ENCODE data around the gene PSMB11. TPM values are rescaled to one million over a fixed set of nuclear protein-coding genes. Genes with fewer than 3 reads are reported as not detected.
A peak's percentile ranks its signal among the peaks of the same experiment; 100 is the strongest.

The PSMB11 gene
- total and polyA plus RNA-seq, 2 experiments from 2014 or later: not detected

DNA sequence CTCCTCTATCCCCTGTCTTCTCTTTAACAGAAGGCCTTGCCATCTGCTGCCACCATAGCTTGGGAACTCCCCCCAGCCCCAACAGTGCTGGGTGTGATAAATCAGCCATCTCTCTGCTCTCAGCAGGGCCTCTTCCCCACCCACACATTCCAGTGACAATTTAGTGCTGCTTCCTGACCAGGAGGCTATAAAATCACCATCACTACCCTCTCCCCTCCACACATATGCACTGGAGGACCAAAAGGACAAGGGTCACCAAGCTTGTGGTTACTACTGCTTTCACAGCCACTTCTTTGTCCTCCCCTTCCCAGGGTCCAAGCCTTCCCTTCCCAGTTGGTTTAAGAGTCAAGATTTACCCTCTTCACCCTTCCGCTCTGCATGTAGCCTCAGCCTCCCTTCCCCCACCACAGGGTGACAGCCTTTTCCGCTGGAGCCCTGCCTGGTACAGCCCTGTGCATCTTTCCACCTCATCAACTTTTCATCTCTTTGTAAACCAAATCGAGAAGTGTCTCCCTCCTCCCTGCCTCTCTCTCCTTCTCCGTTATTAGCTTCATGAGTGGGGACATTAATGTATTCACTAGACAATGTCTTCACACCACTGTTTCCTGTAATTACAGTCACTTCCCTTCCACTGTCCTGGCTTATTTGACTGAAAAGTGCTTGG lies 16.7 kb upstream of the PSMB11 start:
- Histone ChIP-seq H3K9me3 (ENCODE audit: low read depth) (no peaks in the 10 kb centered on the region), H3K36me3 (replicated peaks; ENCODE audit: insufficient read depth, low read depth) (peaks cover 3% of the 10 kb centered on the region), H3K27me3 (no peaks in the 10 kb centered on the region), H3K4me1 (ENCODE audit: insufficient read depth) (peaks cover 13% of the 10 kb centered on the region), H3K9me2 (replicated peaks; ENCODE audit: insufficient read depth) (no peaks in the 10 kb centered on the region), H3K4me2 (no peak overlapping the region), H4K20me1 (ENCODE audit: insufficient read depth, poor library complexity, severe bottlenecking) (no peaks in the 10 kb centered on the region), H2AFZ (no peak overlapping the region), H3K4me3 (no peak overlapping the region), H3K27ac (peak overlapping the region; percentile 82), H3K79me2 (peaks cover 9% of the 10 kb centered on the region)
- no peak for TF ChIP-seq EZH2phosphoT487 (IDR thresholded peaks at IDR 0.05; ENCODE audit: low read depth, severe bottlenecking, unreplicated experiment)
- TF ChIP-seq CTCF (IDR thresholded peaks at IDR 0.05; ENCODE audit: poor library complexity): no peak
- TF ChIP-seq EZH2 (IDR thresholded peaks at IDR 0.05; ENCODE audit: borderline replicate concordance): no peak
- WGBS (ENCODE audit: low lambda C conversion rate, missing lambda C conversion rate): 83% methylated on average over 4 of the region's 4 CpGs
- no peak for DNase-seq (ENCODE audit: low spot score)

GRCh38 chr14:23028799-23029198 lies 13.2 kb upstream of the PSMB11 start:
- H3K9me2 ChIP-seq (replicated peaks; ENCODE audit: insufficient read depth): no peaks in the 10 kb centered on the region
- no peaks in the 10 kb centered on the region for H3K27me3 ChIP-seq
- H3K4me2 ChIP-seq: no peak overlapping the region
- peaks cover 44% of the 10 kb centered on the region for H3K79me2 ChIP-seq
- 98% methylated on average over 2 of the region's 2 CpGs for WGBS (ENCODE audit: low lambda C conversion rate, missing lambda C conversion rate)
- no peak overlapping the region for H3K4me3 ChIP-seq
- no peaks in the 10 kb centered on the region for H3K9me3 ChIP-seq (ENCODE audit: low read depth)
- H2AFZ ChIP-seq: no peak overlapping the region
- TF ChIP-seq CTCF (IDR thresholded peaks at IDR 0.05; ENCODE audit: poor library complexity): no peak
- no peak for TF ChIP-seq EZH2 (IDR thresholded peaks at IDR 0.05; ENCODE audit: borderline replicate concordance)
- no peak for TF ChIP-seq EZH2phosphoT487 (IDR thresholded peaks at IDR 0.05; ENCODE audit: low read depth, severe bottlenecking, unreplicated experiment)
- H3K36me3 ChIP-seq (replicated peaks; ENCODE audit: insufficient read depth, low read depth): peaks cover 3% of the 10 kb centered on the region
- peaks cover 19% of the 10 kb centered on the region for H3K4me1 ChIP-seq (ENCODE audit: insufficient read depth)
- DNase-seq (ENCODE audit: low spot score): no peak
- H4K20me1 ChIP-seq (ENCODE audit: insufficient read depth, poor library complexity, severe bottlenecking): no peaks in the 10 kb centered on the region
- H3K27ac ChIP-seq: no peak overlapping the region

DNA sequence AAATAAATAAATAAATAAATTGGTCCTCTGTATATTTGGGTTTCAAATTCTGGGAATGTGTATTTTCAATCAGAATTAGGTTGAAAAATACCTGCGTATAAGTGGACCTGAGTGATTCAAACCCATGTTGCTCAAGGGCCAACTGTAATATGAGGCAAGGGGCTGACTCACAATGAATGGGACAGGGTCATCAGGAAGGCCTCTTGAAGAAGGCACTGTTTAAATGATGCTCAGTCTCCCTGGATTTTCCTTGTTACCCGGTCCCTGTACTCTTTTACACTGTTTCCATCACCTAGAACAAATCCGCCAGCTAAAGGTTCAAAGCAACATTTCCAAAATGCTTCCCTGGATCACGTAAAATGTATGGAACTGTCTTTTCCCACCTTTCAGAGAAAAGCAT lies 11.1 kb upstream of the PSMB11 start:
- Histone ChIP-seq H3K79me2 (peaks cover 51% of the 10 kb centered on the region), H3K4me3 (no peak overlapping the region), H2AFZ (no peak overlapping the region), H4K20me1 (ENCODE audit: insufficient read depth, poor library complexity, severe bottlenecking) (no peaks in the 10 kb centered on the region), H3K4me2 (no peak overlapping the region), H3K9me3 (ENCODE audit: low read depth) (no peaks in the 10 kb centered on the region), H3K4me1 (ENCODE audit: insufficient read depth) (peaks cover 11% of the 10 kb centered on the region), H3K27ac (no peak overlapping the region), H3K27me3 (no peaks in the 10 kb centered on the region), H3K9me2 (replicated peaks; ENCODE audit: insufficient read depth) (no peaks in the 10 kb centered on the region), H3K36me3 (replicated peaks; ENCODE audit: insufficient read depth, low read depth) (no peaks in the 10 kb centered on the region)
- DNase-seq (ENCODE audit: low spot score): no peak
- TF ChIP-seq EZH2 (IDR thresholded peaks at IDR 0.05; ENCODE audit: borderline replicate concordance) (no peak), EZH2phosphoT487 (IDR thresholded peaks at IDR 0.05; ENCODE audit: low read depth, severe bottlenecking, unreplicated experiment) (no peak), CTCF (IDR thresholded peaks at IDR 0.05; ENCODE audit: poor library complexity) (no peak)
- whole genome bisulfite sequencing (ENCODE audit: low lambda C conversion rate, missing lambda C conversion rate): 100% methylated on average over 4 of the region's 4 CpGs

Data from hepatocyte (in vitro differentiated cells).